GM12878 (cell line): ENCODE results near the gene BRF1. TPM values are rescaled to one million over a fixed set of nuclear protein-coding genes. Genes with fewer than 3 reads are reported as not detected.

ENCODE experiments used
- ATAC-seq: fragments of 200-7000 bp; cut with Tn5 transposase; 3 replicates; pipeline ENCODE4 v1.9.1; 2020; ENCODE audit warnings: mild to moderate bottlenecking, moderate library complexity
- BruUV-seq: library from RNA; stranded (reverse); fragments of 400-500 nt; replicated peaks from 2 replicates; lab custom pipeline; 2021; lab: Mats Ljungman, UMichigan
- CTCF ChIA-PET: fragments of 300-600 bp; sonication (Branson Sonifier 250); formaldehyde crosslinking; extraction: SDS; loops from one replicate; lab custom pipeline; 2021; ENCODE audit warnings: inconsistent platforms; lab: Yijun Ruan, JAX
- POLR2A ChIA-PET: fragments of 350-600 bp; formaldehyde crosslinking; extraction: SDS; loops from one replicate; lab custom pipeline; 2021; ENCODE audit warnings: inconsistent platforms; lab: Charles Lee
- RAD21 ChIA-PET: fragments of 300-600 bp; sonication (Branson Sonifier 250); formaldehyde crosslinking; loops from one replicate; lab custom pipeline; 2023; ENCODE audit warnings: antibody characterized with exemption; ENCODE audit not compliant: unreplicated experiment; lab: Charles Lee
- SMC1A ChIA-PET: fragments of 300-600 bp; sonication (Branson Sonifier 250); formaldehyde crosslinking; loops from one replicate; lab custom pipeline; 2023; ENCODE audit not compliant: unreplicated experiment, uncharacterized antibody; lab: Charles Lee
- DNase-seq: peaks from one replicate; pipeline ENCODE4 v3.0.0-alpha.2; 2011; ENCODE audit warnings: low read depth, low spot score
- FAIRE-seq: peaks from 3 replicates; lab custom pipeline; 2011; peaks lifted over from hg19 to GRCh38; lab: Jason Lieb, UNC
- H2AFZ ChIP-seq: 2 replicates; pipeline ENCODE4 v1.6.0; 2011; ENCODE audit warnings: low read depth, low read length, control low read depth; ENCODE audit not compliant: control insufficient read depth
- H3K27ac ChIP-seq: 2 replicates; pipeline ENCODE4 v1.5.1; 2011; ENCODE audit warnings: control low read depth; ENCODE audit not compliant: control insufficient read depth, insufficient read depth
- H3K27me3 ChIP-seq, 2 experiments: replicated peaks in 1 of 2; 2 replicates each; pipeline versions ENCODE4 v1.6.0 to v1.6.1; 2011; ENCODE audit warnings: low read length in 1 of 2; ENCODE audit not compliant: control insufficient read depth in 2 of 2, insufficient read depth in 2 of 2
- H3K36me3 ChIP-seq, 2 experiments: 2 replicates each; pipeline ENCODE4 v1.5.1; 2011; ENCODE audit warnings: low read length in 1 of 2; ENCODE audit not compliant: control insufficient read depth in 2 of 2, insufficient read depth in 2 of 2
- H3K4me1 ChIP-seq: 2 replicates; pipeline ENCODE4 v1.6.1; 2011; ENCODE audit warnings: mild to moderate bottlenecking, low read length, moderate library complexity, mixed read lengths; ENCODE audit not compliant: control insufficient read depth, insufficient read depth
- H3K4me2 ChIP-seq: 2 replicates; pipeline ENCODE4 v1.6.0; 2011; ENCODE audit warnings: control low read depth; ENCODE audit not compliant: control insufficient read depth, insufficient read depth
- H3K4me3 ChIP-seq: fragments of 200-600 bp; sonication (generic); 2 replicates; pipeline ENCODE4 v1.5.1; 2016
- H3K79me2 ChIP-seq: 2 replicates; pipeline ENCODE4 v1.6.0; 2011; ENCODE audit warnings: low read length; ENCODE audit not compliant: control insufficient read depth, insufficient read depth
- H3K9ac ChIP-seq: 2 replicates; pipeline ENCODE4 v1.8.0; 2011; ENCODE audit warnings: low read length, control low read depth, mixed read lengths; ENCODE audit not compliant: control insufficient read depth, insufficient read depth
- H3K9me3 ChIP-seq: replicated peaks from 3 replicates; pipeline ENCODE4 v1.5.1; 2011; ENCODE audit warnings: mild to moderate bottlenecking, low read length; ENCODE audit not compliant: control insufficient read depth, insufficient read depth
- H4K20me1 ChIP-seq: 2 replicates; pipeline ENCODE4 v1.6.0; 2011; ENCODE audit not compliant: control insufficient read depth, insufficient read depth
- BACH1 ChIP-seq: fragments of 450-650 bp; IDR thresholded peaks from 2 replicates; pipeline ENCODE4 v1.6.1; 2017; ENCODE audit warnings: mild to moderate bottlenecking, borderline replicate concordance
- CHD1 ChIP-seq: IDR thresholded peaks from 2 replicates; pipeline ENCODE4 v1.6.1; 2012; ENCODE audit warnings: low read depth, low read length, improper control_type of control experiment
- EGR1 ChIP-seq, 2 experiments: IDR thresholded peaks; 1 replicate in 1 of 2; 2 replicates in 1 of 2; pipeline ENCODE4 v1.6.1; 2011 to 2012; ENCODE audit warnings: low read depth in 2 of 2, low read length in 2 of 2, borderline replicate concordance in 1 of 2, mild to moderate bottlenecking in 1 of 2, moderate library complexity in 1 of 2
- GABPA ChIP-seq: IDR thresholded peaks from 2 replicates; pipeline ENCODE4 v1.6.1; 2014; ENCODE audit warnings: antibody characterized with exemption, low read depth, mild to moderate bottlenecking, inconsistent platforms
- IKZF1 ChIP-seq: fragments of 450-650 bp; conservative IDR thresholded peaks from 2 replicates; pipeline ENCODE4 v1.6.1; 2017; ENCODE audit warnings: antibody characterized with exemption, mild to moderate bottlenecking
- MTA2 ChIP-seq: fragments of 450-650 bp; IDR thresholded peaks from 2 replicates; pipeline ENCODE4 v1.6.1; 2016; ENCODE audit warnings: low read depth, mild to moderate bottlenecking, moderate library complexity
- NFXL1 ChIP-seq: fragments of 450-650 bp; IDR thresholded peaks from 2 replicates; pipeline ENCODE4 v1.6.1; 2017; ENCODE audit warnings: antibody characterized with exemption, mild to moderate bottlenecking, borderline replicate concordance
- RUNX3 ChIP-seq: IDR thresholded peaks from 2 replicates; pipeline ENCODE4 v1.6.1; 2012; ENCODE audit warnings: low read length, inconsistent platforms
- ZNF217 ChIP-seq: fragments of 450-650 bp; IDR thresholded peaks from 2 replicates; pipeline ENCODE4 v1.6.1; 2017; ENCODE audit warnings: antibody characterized with exemption, mild to moderate bottlenecking
- WGBS: methylation state at CpG from one replicate; pipeline ENCODE4 v1.1.6; 2016; ENCODE audit warnings: low lambda C conversion rate; ENCODE audit not compliant: insufficient replicate concordance, insufficient coverage; ENCODE audit errors: missing lambda C conversion rate; 5-methylcytosine and 5-hydroxymethylcytosine counted together
- in situ Hi-C: fragments of 300-500 bp; cut with MboI; formaldehyde crosslinking; loops from 9 replicates; pipeline ENCODE4 v1.14.3; 2018; ENCODE audit warnings: mixed read lengths
- intact Hi-C: fragments of 100-400 bp; cut with micrococcal nuclease; formaldehyde crosslinking; loops from one replicate; pipeline ENCODE4 v1.14.2; 2022; ENCODE audit not compliant: unreplicated experiment
- polyA plus RNA-seq, 11 experiments: library from polyadenylated mRNA; depleted of rRNA in 4 of 11; unstranded in 6 of 11; stranded (reverse) in 5 of 11; fragments of >200 nt; fragmentation: Nextera tagmentation in 4 of 11; fragmentation: Illumina TruSeq in 1 of 11; extraction: Ambion mirVana in 4 of 11; extraction: Trizol in 1 of 11; gene quantifications; 1 replicate in 1 of 11; 2 replicates in 10 of 11; pipeline versions ENCODE4 v1.2.1 to v1.2.3, GENCODE V29; 2011 to 2016; ENCODE audit warnings: inconsistent platforms in 2 of 11, missing spikeins in 2 of 11, low read depth in 1 of 11
- total RNA-seq, 4 experiments: library from RNA; depleted of rRNA in 3 of 4; stranded (reverse); fragments of >200 nt in 3 of 4; fragmentation: Illumina TruSeq in 1 of 4; extraction: Trizol in 1 of 4; gene quantifications; 2 replicates each; pipeline versions ENCODE4 v1.2.1 to v1.2.3, GENCODE V29; 2013 to 2021

BRF1 gene
- total and polyA plus RNA-seq, 10 of the 15 experiments (the other 5 are each of a cell fraction or from before 2014, with no cell fraction given): 0.21 to 33.5 (median 10.7) TPM

DNA sequence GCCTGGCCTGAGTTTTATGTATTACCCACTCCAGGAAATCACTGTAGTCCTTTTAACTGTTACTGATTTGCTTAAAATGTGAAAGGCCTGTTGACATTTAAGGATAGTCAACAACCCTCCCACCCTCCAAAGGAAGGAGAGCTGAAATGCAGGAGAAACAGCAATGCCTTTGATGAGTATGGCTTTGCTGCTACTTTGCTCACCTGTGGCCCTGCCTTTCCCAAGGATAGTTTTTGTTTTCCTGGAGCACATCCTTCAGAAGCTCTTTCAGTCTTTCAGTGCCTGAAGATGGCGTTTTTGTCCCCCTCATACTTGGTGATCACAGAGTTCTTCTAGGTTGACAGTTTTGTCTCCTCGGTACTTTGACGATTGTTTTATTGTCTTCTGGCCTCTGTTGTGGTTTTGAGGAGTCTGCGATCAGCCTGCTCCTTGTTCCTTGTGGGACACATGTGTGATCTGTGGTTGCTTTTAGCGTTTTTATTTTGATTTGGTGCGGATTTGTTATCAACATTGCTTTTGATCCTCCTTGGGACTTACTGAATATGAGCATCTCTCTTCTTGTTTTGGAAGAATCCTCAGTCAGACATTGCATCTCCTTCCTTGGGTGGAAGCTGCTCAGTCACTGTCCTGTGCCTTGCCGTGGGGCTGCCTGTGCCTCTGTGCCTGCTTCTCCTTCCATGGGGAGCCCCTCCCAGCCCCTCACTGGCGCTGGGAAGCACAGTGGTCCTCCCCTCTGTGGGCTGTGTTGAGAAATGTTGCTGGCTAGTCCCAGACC is 31.0 kb upstream of the BRF1 start:
- intact Hi-C loops: no loop called here
- CTCF ChIA-PET: interaction anchor here (0.6 kb wide), 1 partner anchor 1086 kb away, joined by 4 read pairs; no protein-coding TSS in a partner anchor

DNA sequence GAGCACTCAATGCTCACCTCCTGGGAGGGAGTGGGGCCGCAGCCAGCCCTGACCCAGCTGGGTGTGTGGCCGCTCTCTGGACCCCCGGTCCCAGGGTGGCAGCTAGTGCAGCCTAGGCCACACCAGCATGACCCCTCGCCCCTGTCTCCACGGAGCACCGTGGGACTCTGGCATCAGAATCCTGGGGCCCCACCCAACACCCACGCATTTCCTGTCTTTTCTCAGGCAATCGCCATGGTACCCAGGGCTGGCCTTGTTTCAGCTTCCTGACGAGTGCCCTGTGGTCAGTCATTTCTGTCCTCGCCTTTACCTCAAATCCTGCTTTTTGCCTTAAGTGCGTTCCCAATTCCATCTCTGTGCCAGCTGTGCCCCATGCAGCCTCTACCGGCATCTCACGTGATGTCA is 29.7 kb upstream of the BRF1 start:
- ATAC-seq: peak; percentile 43; the same call in 1 of the 3 replicates
- Histone ChIP-seq H3K4me2 (no peak overlapping the region), H3K79me2 (no peaks in the 10 kb centered on the region), H3K9ac (no peak overlapping the region), H3K4me1 (peaks cover 3% of the 10 kb centered on the region; the same call in 1 of the 2 replicates), H3K36me3 (no peaks in the 10 kb centered on the region; a peak in 1 of 4 replicates), H3K27ac (no peak overlapping the region), H4K20me1 (no peaks in the 10 kb centered on the region), H2AFZ (no peak overlapping the region), H3K9me3 (no peaks in the 10 kb centered on the region), H3K4me3 (no peak overlapping the region), H3K27me3 (no peaks in the 10 kb centered on the region)
- TF ChIP-seq EGR1 (IDR thresholded peaks at IDR 0.05; ENCODE audit: borderline replicate concordance in 1 of 2, low read depth in 2 of 2, low read length in 2 of 2): 0 out of 3 replicates have a peak, but pooled peaks of 1 of the 2 experiments have one; percentile 6
- TF ChIP-seq IKZF1: 0 out of 2 replicates have a peak, but pooled peaks have one; percentile 19
- TF ChIP-seq BACH1: no peak
- DNase-seq: no peak
- no TSS peak for BruUV-seq
- ChIA-PET SMC1A (no interaction called here), RAD21 (no interaction called here), POLR2A (no interaction called here), CTCF (no interaction called here)
- in situ Hi-C loops: no loop called here
- intact Hi-C loops: no loop called here
- 59% methylated on average over 13 of the region's 13 CpGs for WGBS
- FAIRE-seq: no peak

More for the DNA sequence above, 31.0 kb upstream of the BRF1 start:
- 28% methylated on average over 8 of the region's 8 CpGs for WGBS
- no peak for TF ChIP-seq ZNF217
- TF ChIP-seq GABPA: no peak
- TF ChIP-seq NFXL1: no peak
- TF ChIP-seq MTA2: no peak
- no peak for TF ChIP-seq RUNX3
- no peak for TF ChIP-seq CHD1
- Histone ChIP-seq H3K36me3 (no peaks in the 10 kb centered on the region; a peak in 1 of 4 replicates), H2AFZ (no peak overlapping the region), H3K9me3 (no peaks in the 10 kb centered on the region), H3K4me1 (peaks cover 3% of the 10 kb centered on the region; the same call in 1 of the 2 replicates), H3K4me3 (no peak overlapping the region), H3K4me2 (no peak overlapping the region), H3K27ac (no peak overlapping the region), H3K27me3 (no peaks in the 10 kb centered on the region), H4K20me1 (no peaks in the 10 kb centered on the region), H3K79me2 (no peaks in the 10 kb centered on the region), H3K9ac (no peak overlapping the region)
- POLR2A ChIA-PET: no interaction called here
- in situ Hi-C loops: no loop called here
- FAIRE-seq (peak; percentile 52), ATAC-seq (no peak), DNase-seq (no peak)
- RAD21 ChIA-PET: no interaction called here
- SMC1A ChIA-PET: no interaction called here
- BruUV-seq: no TSS peak
